ENCODE data around the gene FN1. TPM values are rescaled to one million over a fixed set of nuclear protein-coding genes. Genes with fewer than 3 reads are reported as not detected.

Gene FN1
- total RNA-seq, 1 experiment from 2014 or later: 133 TPM

DNA sequence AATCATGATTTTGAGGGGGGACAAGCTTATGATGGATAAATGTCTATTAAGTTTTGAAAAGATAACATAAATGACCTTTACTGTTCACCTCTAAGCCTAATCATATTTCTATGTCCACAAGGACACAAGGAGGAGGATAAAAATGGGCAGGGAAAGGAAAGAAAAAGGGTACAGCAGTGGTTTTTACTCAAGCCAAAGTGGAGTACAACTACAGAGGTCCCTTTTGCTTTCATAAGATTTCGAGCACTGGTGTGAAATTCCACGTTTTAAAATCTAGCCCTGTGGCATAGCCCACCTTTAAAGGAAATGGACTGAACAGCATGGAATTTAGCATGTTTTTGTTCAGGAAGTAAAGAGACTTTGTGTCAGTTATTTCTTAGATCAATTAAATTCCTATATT is 19.2 kb downstream of the FN1 start:
- Mint-ChIP-seq H3K36me3 (ENCODE audit: insufficient read depth, unreplicated experiment) (peaks cover 5% of the 10 kb centered on the region), H3K9me3 (ENCODE audit: low read depth, unreplicated experiment) (peaks cover 5% of the 10 kb centered on the region), H3K4me1 (ENCODE audit: low read depth, unreplicated experiment) (peaks cover 36% of the 10 kb centered on the region), H3K4me3 (ENCODE audit: low read depth, unreplicated experiment) (no peak overlapping the region), H3K27me3 (ENCODE audit: unreplicated experiment) (no peaks in the 10 kb centered on the region), H3K27ac (ENCODE audit: unreplicated experiment) (no peak overlapping the region)
- DNase-seq: no peak
- BruUV-seq (replicated peaks): no TSS peak
- intact Hi-C loops (cut with micrococcal nuclease; ENCODE audit: unreplicated experiment): no loop called here
- TF ChIP-seq, protein P1, sequence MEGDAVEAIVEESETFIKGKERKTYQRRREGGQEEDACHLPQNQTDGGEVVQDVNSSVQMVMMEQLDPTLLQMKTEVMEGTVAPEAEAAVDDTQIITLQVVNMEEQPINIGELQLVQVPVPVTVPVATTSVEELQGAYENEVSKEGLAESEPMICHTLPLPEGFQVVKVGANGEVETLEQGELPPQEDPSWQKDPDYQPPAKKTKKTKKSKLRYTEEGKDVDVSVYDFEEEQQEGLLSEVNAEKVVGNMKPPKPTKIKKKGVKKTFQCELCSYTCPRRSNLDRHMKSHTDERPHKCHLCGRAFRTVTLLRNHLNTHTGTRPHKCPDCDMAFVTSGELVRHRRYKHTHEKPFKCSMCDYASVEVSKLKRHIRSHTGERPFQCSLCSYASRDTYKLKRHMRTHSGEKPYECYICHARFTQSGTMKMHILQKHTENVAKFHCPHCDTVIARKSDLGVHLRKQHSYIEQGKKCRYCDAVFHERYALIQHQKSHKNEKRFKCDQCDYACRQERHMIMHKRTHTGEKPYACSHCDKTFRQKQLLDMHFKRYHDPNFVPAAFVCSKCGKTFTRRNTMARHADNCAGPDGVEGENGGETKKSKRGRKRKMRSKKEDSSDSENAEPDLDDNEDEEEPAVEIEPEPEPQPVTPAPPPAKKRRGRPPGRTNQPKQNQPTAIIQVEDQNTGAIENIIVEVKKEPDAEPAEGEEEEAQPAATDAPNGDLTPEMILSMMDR (IDR thresholded peaks at IDR 0.05; ENCODE audit: unreplicated experiment): no peak
- CTCF ChIA-PET: no interaction called here

DNA sequence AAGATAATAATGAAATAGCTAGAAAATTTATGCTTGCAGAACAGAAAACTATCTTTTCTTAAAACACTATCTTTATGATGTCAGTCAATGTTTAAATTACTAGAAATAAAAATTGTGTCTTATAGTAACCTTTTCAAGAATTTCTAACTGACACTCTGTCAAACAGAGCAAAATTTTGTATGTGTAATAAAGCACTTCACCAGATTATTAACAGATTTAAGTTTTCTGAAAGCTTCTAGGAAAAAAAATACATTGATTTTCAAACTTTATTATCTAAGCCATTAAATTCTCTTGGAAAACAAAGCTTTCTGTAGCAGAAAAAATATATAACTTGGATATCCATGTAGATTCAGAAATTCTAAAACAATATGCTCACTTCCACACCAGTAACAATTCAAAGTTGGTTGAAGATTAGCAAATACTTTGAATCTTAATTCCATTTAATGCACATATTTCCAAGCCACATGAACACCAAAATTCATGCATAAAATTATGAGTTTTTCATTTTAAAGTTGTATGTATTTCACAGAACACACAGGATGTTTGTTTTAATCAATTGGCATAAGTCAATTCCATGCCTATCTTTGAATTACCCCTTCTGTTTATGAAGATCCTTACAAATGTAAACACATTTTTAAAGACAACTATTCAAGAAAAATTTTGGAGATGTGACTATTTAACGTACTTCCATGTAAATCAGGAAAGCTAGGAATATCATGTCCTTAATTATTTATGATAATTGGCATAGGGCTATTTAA is 19.9 kb downstream of the FN1 start:
- CTCF ChIA-PET: no interaction called here
- H3K36me3 Mint-ChIP-seq (ENCODE audit: insufficient read depth, unreplicated experiment): peaks cover 6% of the 10 kb centered on the region
- TF ChIP-seq, protein P1 (IDR thresholded peaks at IDR 0.05; ENCODE audit: unreplicated experiment): no peak
- H3K27me3 Mint-ChIP-seq (ENCODE audit: unreplicated experiment): no peaks in the 10 kb centered on the region
- H3K4me3 Mint-ChIP-seq (ENCODE audit: low read depth, unreplicated experiment): no peak overlapping the region
- BruUV-seq (replicated peaks): no TSS peak
- intact Hi-C loops (cut with micrococcal nuclease; ENCODE audit: unreplicated experiment): no loop called here
- H3K27ac Mint-ChIP-seq (ENCODE audit: unreplicated experiment): no peak overlapping the region
- no peak for DNase-seq
- H3K4me1 Mint-ChIP-seq (ENCODE audit: low read depth, unreplicated experiment): peaks cover 40% of the 10 kb centered on the region
- peaks cover 5% of the 10 kb centered on the region for H3K9me3 Mint-ChIP-seq (ENCODE audit: low read depth, unreplicated experiment)

DNA sequence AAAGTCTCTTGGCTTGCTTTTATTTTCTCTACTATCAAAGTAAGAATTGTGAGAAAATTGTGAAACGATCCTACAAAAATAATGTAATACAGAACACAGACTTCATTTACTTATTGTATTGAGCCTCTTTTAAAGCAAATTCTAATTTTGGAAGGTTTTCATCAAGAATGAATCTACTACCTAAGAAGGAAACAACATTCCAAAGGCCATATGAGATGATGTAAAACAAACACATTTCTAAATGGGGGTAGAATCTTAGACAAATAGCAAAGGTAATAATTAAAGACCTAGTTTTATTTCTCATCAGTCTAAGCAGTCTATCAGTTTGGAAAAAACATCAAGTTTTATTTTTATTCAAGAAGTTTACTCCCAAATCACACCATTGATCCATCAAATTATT is 20.6 kb downstream of the FN1 start:
- Mint-ChIP-seq H3K9me3 (ENCODE audit: low read depth, unreplicated experiment) (peaks cover 5% of the 10 kb centered on the region), H3K27ac (ENCODE audit: unreplicated experiment) (no peak overlapping the region), H3K4me3 (ENCODE audit: low read depth, unreplicated experiment) (no peak overlapping the region), H3K36me3 (ENCODE audit: insufficient read depth, unreplicated experiment) (peaks cover 14% of the 10 kb centered on the region), H3K4me1 (ENCODE audit: low read depth, unreplicated experiment) (peaks cover 47% of the 10 kb centered on the region), H3K27me3 (ENCODE audit: unreplicated experiment) (no peaks in the 10 kb centered on the region)
- TF ChIP-seq, protein P1 (IDR thresholded peaks at IDR 0.05; ENCODE audit: unreplicated experiment): no peak
- intact Hi-C loops (cut with micrococcal nuclease; ENCODE audit: unreplicated experiment): no loop called here
- CTCF ChIA-PET: no interaction called here
- no TSS peak for BruUV-seq (replicated peaks)
- DNase-seq: no peak

GRCh38 chr2:215414674-215415073 is 21.2 kb downstream of the FN1 start:
- peaks cover 14% of the 10 kb centered on the region for H3K36me3 Mint-ChIP-seq (ENCODE audit: insufficient read depth, unreplicated experiment)
- TF ChIP-seq, protein P1 (IDR thresholded peaks at IDR 0.05; ENCODE audit: unreplicated experiment): no peak

More at GRCh38 chr2:215414674-215415073, 21.2 kb downstream of the FN1 start:
- no peak for DNase-seq
- Mint-ChIP-seq H3K27ac (ENCODE audit: unreplicated experiment) (no peak overlapping the region), H3K4me3 (ENCODE audit: low read depth, unreplicated experiment) (no peak overlapping the region), H3K4me1 (ENCODE audit: low read depth, unreplicated experiment) (peaks cover 51% of the 10 kb centered on the region), H3K9me3 (ENCODE audit: low read depth, unreplicated experiment) (peaks cover 5% of the 10 kb centered on the region), H3K27me3 (ENCODE audit: unreplicated experiment) (no peaks in the 10 kb centered on the region)
- CTCF ChIA-PET: no interaction called here
- no TSS peak for BruUV-seq (replicated peaks)
- intact Hi-C loops (cut with micrococcal nuclease; ENCODE audit: unreplicated experiment): no loop called here
